ENCODE results near the gene SLC19A1.

Gene SLC19A1

DNA sequence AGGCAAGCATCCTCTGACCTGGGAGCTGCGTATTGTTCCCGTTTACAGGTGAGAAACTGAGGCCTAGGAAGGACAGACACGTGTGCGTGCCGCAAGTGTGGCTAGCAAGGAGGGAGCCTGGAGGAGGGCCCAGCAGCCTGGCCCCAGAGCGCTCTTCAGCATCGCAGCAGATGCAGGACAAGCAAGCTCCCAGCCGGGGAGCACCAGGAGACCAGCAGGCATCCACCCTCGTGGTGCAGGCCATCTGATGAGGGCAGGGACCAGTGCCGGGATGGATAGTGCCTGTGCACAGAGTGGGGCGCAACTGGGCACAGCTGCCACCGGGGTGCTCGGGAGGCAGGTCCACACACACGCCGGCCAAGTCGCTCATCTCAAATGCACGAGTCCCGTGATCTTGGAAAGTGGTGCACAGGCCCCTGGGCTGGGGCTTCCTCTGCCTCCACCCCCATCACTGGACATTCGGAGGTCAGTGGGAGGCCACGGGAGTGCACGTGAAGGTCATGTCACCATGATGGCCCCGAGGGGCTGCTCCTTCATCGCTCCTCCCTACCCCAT is 82.2 kb downstream of the SLC19A1 start:
- in situ Hi-C loops (cut with HindIII; ENCODE audit: low sequenced_read_pairs), result loop anchor here (10.0 kb wide), 1 partner anchor 255 kb away; no protein-coding TSS in a partner anchor

- in situ Hi-C loops (cut with HindIII; ENCODE audit: low sequenced_read_pairs), result loop anchor here (5.0 to 10.0 kb wide), 2 partner anchors 132 to 255 kb away; no protein-coding TSS in a partner anchor
Measured at GRCh38 chr21:45459171-45460010, 82.8 kb downstream of the SLC19A1 start.

GRCh38 chr21:45458281-45459170 is 83.7 kb downstream of the SLC19A1 start:
- in situ Hi-C loops (cut with HindIII; ENCODE audit: low sequenced_read_pairs), result loop anchor here (5.0 kb wide), 1 partner anchor 131 kb away; no protein-coding TSS in a partner anchor

GRCh38 chr21:45457832-45458172 is 84.4 kb downstream of the SLC19A1 start:
- in situ Hi-C loops (cut with HindIII; ENCODE audit: low sequenced_read_pairs), result loop anchor here (5.0 kb wide), 1 partner anchor 131 kb away; no protein-coding TSS in a partner anchor

- in situ Hi-C loops (cut with HindIII; ENCODE audit: low sequenced_read_pairs), result loop anchor here (5.0 kb wide), 1 partner anchor 130 kb away; no protein-coding TSS in a partner anchor
Measured at GRCh38 chr21:45457161-45457831, 84.9 kb downstream of the SLC19A1 start.

GRCh38 chr21:45456584-45457160 is 85.6 kb downstream of the SLC19A1 start:
- in situ Hi-C loops (cut with HindIII; ENCODE audit: low sequenced_read_pairs), result loop anchor here (5.0 kb wide), 1 partner anchor 129 kb away; no protein-coding TSS in a partner anchor

DNA sequence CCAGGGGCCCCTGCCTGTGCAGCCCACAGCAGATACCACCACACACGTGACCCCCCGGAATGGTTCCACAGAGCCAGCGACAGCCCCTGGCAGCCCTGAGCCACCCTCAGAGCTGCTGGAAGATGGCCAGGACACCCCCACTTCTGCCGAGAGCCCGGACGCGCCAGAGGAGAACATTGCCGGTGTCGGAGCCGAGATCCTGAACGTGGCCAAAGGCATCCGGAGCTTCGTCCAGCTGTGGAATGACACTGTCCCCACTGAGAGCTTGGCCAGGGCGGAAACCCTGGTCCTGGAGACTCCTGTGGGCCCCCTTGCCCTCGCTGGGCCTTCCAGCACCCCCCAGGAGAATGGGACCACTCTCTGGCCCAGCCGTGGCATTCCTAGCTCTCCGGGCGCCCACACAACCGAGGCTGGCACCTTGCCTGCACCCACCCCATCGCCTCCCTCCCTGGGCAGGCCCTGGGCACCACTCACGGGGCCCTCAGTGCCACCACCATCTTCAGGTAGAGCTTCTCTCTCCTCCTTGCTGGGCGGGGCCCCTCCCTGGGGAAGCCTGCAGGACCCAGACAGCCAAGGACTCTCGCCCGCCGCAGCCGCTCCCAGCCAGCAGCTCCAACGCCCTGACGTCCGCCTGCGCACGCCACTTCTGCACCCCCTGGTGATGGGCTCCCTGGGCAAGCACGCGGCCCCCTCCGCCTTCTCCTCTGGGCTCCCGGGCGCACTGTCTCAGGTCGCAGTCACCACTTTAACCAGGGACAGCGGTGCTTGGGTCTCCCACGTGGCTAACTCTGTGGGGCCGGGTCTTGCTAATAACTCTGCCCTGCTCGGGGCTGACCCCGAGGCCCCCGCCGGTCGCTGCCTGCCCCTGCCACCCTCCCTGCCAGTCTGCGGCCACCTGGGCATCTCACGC is 86.3 kb downstream of the SLC19A1 start:
- in situ Hi-C loops (cut with HindIII; ENCODE audit: low sequenced_read_pairs), result loop anchor here (5.0 kb wide), 1 partner anchor 129 kb away; no protein-coding TSS in a partner anchor

- in situ Hi-C loops (cut with HindIII; ENCODE audit: low sequenced_read_pairs), result loop anchor here (5.0 kb wide), 1 partner anchor 128 kb away; no protein-coding TSS in a partner anchor
Measured at GRCh38 chr21:45454926-45455673, 87.1 kb downstream of the SLC19A1 start.

DNA sequence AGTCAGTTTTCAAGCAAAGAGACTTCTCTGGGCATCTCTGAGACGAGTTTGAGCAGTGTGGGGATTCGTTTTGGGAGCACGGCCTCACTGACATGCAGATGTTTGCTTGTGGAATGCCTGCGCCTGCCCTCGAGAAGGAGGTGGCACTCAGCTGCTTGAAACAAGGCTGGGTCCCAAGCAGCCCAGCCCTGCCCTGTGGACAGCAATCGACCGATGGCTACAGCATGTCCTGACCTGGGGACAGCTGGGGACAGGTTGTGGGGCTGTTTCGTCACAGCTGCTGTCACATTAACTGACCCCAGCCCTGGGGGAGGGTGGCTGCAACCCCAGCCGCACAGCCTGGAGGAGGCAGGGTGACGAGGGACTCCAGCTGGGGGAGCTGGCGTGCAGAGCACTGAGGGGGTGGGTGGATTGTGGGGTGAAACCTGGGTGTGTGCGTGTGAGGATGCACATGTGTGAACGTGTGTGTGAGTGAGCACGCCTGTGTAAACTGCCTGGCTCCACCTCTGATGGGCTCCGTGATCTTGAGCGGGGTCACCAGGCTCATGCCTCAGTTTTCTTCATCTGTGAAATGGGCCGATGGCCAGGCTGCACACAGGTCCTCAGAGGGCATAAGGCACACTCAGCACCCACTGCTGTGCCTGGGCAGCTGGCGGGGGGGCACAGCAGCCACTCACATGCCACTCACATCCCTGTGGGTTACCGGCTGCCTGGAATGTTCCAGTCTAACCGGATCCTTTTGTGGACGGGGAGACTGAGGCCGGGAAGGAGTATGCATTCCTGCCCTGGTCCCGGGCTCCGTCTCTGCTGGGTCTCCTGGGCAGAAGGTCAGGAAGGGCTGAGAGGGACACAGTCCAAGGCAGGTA is 87.9 kb downstream of the SLC19A1 start:
- in situ Hi-C loops (cut with HindIII; ENCODE audit: low sequenced_read_pairs), result no loop called here

- in situ Hi-C loops (cut with HindIII; ENCODE audit: low sequenced_read_pairs), result no loop called here
Measured at GRCh38 chr21:45453308-45453950, 88.8 kb downstream of the SLC19A1 start.

- in situ Hi-C loops (cut with HindIII; ENCODE audit: low sequenced_read_pairs), result no loop called here
Measured at GRCh38 chr21:45452696-45453307, 89.4 kb downstream of the SLC19A1 start.

GRCh38 chr21:45451771-45452182 is 90.5 kb downstream of the SLC19A1 start:
- in situ Hi-C loops (cut with HindIII; ENCODE audit: low sequenced_read_pairs), result no loop called here

- in situ Hi-C loops (cut with HindIII; ENCODE audit: low sequenced_read_pairs), result no loop called here
Measured at GRCh38 chr21:45451091-45451740, 91.0 kb downstream of the SLC19A1 start.

- in situ Hi-C loops (cut with HindIII; ENCODE audit: low sequenced_read_pairs), result no loop called here
Measured at GRCh38 chr21:45450423-45451090, 91.7 kb downstream of the SLC19A1 start.

- in situ Hi-C loops (cut with HindIII; ENCODE audit: low sequenced_read_pairs), result no loop called here
Measured at GRCh38 chr21:45449658-45450422, 92.4 kb downstream of the SLC19A1 start.
